Occipital lobe (tissue), 2 donors: ENCODE measurements around the gene MITF. TPM values are rescaled to one million over a fixed set of nuclear protein-coding genes. Genes with fewer than 3 reads are reported as not detected.

Experiments
- small RNA-seq: library from RNA; depleted of rRNA; stranded (forward); fragments of <200 nt; gene quantifications from one replicate; pipeline ENCODE3, GENCODE V24; 2014
- total RNA-seq: library from RNA; depleted of rRNA; stranded (reverse); fragments of >200 nt; gene quantifications from one replicate; pipeline ENCODE4 v1.2.3, GENCODE V29; 2014

The MITF gene
- total RNA-seq, 1 donor from 2014 or later: 2.7 TPM

Small RNA genes within 50 kb of the gene (small RNA-seq; reads per million reads assigned to genes)
- not detected for gene RN7SL418P
